HepG2 (cell line): ENCODE results near the gene URI1. TPM values are rescaled to one million over a fixed set of nuclear protein-coding genes. Genes with fewer than 3 reads are reported as not detected.

Experiments
- EHMT2 ChIP-seq: fragments of 200-600 bp; sonication (generic); IDR thresholded peaks from 2 replicates; pipeline ENCODE4 v1.7.0; 2017; ENCODE audit warnings: antibody characterized with exemption, low read depth, low read length, borderline replicate concordance
- HHEX ChIP-seq: IDR thresholded peaks from 2 replicates; pipeline ENCODE4 v1.6.1; 2016; ENCODE audit warnings: control low read depth
- HOXA7 ChIP-seq: sonication (generic); formaldehyde crosslinking; IDR thresholded peaks from 2 replicates; pipeline ENCODE4 v1.8.1; 2022; ENCODE audit warnings: mild to moderate bottlenecking, missing genetic modification reagents, moderate library complexity
- ZBTB7A ChIP-seq: sonication (generic); formaldehyde crosslinking; IDR thresholded peaks from 2 replicates; pipeline ENCODE4 v1.8.0; 2022; ENCODE audit warnings: mild to moderate bottlenecking, missing genetic modification reagents
- ZEB1 ChIP-seq: IDR thresholded peaks from 2 replicates; pipeline ENCODE4 v1.6.1; 2012; ENCODE audit warnings: mild to moderate bottlenecking, low read depth, inconsistent platforms; ENCODE audit not compliant: insufficient replicate concordance
- ZFP37 ChIP-seq: sonication (generic); formaldehyde crosslinking; IDR thresholded peaks from 2 replicates; pipeline ENCODE4 v1.4.0; 2020; ENCODE audit warnings: missing genetic modification reagents, borderline replicate concordance
- ZHX2 ChIP-seq, 2 experiments: sonication (generic) in 1 of 2; formaldehyde crosslinking in 1 of 2; IDR thresholded peaks; 2 replicates each; pipeline versions ENCODE4 v1.6.1 to v1.9.0; 2014 to 2022; ENCODE audit warnings: antibody characterized with exemption in 1 of 2, borderline replicate concordance in 1 of 2, inconsistent platforms in 1 of 2, low read depth in 1 of 2, missing genetic modification reagents in 1 of 2
- ZMYM3 ChIP-seq: sonication (generic); formaldehyde crosslinking; IDR thresholded peaks from 2 replicates; pipeline ENCODE4 v1.5.1; 2020; ENCODE audit warnings: mild to moderate bottlenecking, missing genetic modification reagents
- ZNF34 ChIP-seq: sonication (generic); formaldehyde crosslinking; IDR thresholded peaks from 2 replicates; pipeline ENCODE4 v1.4.0; 2020; ENCODE audit warnings: mild to moderate bottlenecking, missing genetic modification reagents, borderline replicate concordance
- ZNF350 ChIP-seq: sonication (generic); formaldehyde crosslinking; IDR thresholded peaks from 2 replicates; pipeline ENCODE4 v1.4.0; 2020; ENCODE audit warnings: mild to moderate bottlenecking, low read depth, missing genetic modification reagents, borderline replicate concordance
- ZNF383 ChIP-seq: sonication (generic); formaldehyde crosslinking; IDR thresholded peaks from 2 replicates; pipeline ENCODE4 v1.4.0; 2020; ENCODE audit warnings: missing genetic modification reagents, mild to moderate bottlenecking, borderline replicate concordance
- polyA plus RNA-seq, 8 experiments: library from polyadenylated mRNA; depleted of rRNA in 3 of 8; stranded (reverse) in 7 of 8; unstranded in 1 of 8; fragments of >200 nt; fragmentation: Illumina TruSeq in 4 of 8; extraction: Trizol in 4 of 8; gene quantifications; 2 replicates each; pipeline versions ENCODE4 v1.2.1 to v1.2.3, GENCODE V29; 2011 to 2016; ENCODE audit warnings: low read depth in 4 of 8, missing spikeins in 1 of 8, mixed read lengths in 1 of 8; ENCODE audit not compliant: insufficient read depth in 1 of 8
- total RNA-seq, 5 experiments: library from RNA; depleted of rRNA; stranded (reverse); fragments of >200 nt; fragmentation: Illumina TruSeq; extraction: Trizol; gene quantifications; 2 replicates each; pipeline ENCODE4 v1.2.3, GENCODE V29; 2016; ENCODE audit warnings: low read depth in 1 of 5

URI1 gene
- total and polyA plus RNA-seq, 2 of the 13 experiments (the other 11 are each of a cell fraction or from before 2014, with no cell fraction given), result 43.6 to 67.9 TPM

GRCh38 chr19:30049846-30050667 is 108.0 kb downstream of the URI1 start (continued):
- TF ChIP-seq HHEX (CRISPR knock-in tag) (no peak), EHMT2 (no peak), ZEB1 (no peak), ZNF350 (CRISPR knock-in tag) (no peak), ZHX2 (IDR thresholded peaks at IDR 0.05; ENCODE audit: low read depth) (no peak), ZHX2 (CRISPR knock-in tag; IDR thresholded peaks at IDR 0.05; ENCODE audit: borderline replicate concordance) (no peak), ZMYM3 (no peak), HOXA7 (CRISPR knock-in tag) (no peak), ZNF383 (CRISPR knock-in tag) (no peak), ZNF34 (CRISPR knock-in tag) (no peak), ZBTB7A (CRISPR knock-in tag) (no peak), ZFP37 (CRISPR knock-in tag) (no peak)
